A673 (cell line): ENCODE results near the gene CDH1. TPM values are rescaled to one million over a fixed set of nuclear protein-coding genes. Genes with fewer than 3 reads are reported as not detected.

Experiments
- BruUV-seq: library from RNA; stranded (reverse); fragments of 400-500 nt; replicated peaks from 2 replicates; lab custom pipeline; 2021; lab: Mats Ljungman, UMichigan
- CTCF ChIA-PET: fragments of 300-600 bp; sonication (Branson Sonifier 250); formaldehyde crosslinking; loops from one replicate; lab custom pipeline; 2022; ENCODE audit warnings: antibody characterized with exemption; lab: Charles Lee
- POLR2A ChIA-PET: fragments of 300-600 bp; sonication (Branson Sonifier 250); formaldehyde crosslinking; loops from one replicate; lab custom pipeline; 2022; ENCODE audit warnings: antibody characterized with exemption; ENCODE audit not compliant: low non-redundant PET; lab: Charles Lee
- DNase-seq: peaks from one replicate; pipeline ENCODE4 v3.0.0-alpha.2; 2015; ENCODE audit warnings: low spot score
- H3K27ac ChIP-seq: fragments of 200-600 bp; sonication (generic); 2 replicates; pipeline ENCODE4 v1.5.1; 2016; ENCODE audit warnings: mixed run types, low read depth, mild to moderate bottlenecking, mixed read lengths, antibody characterized with exemption, low read length; ENCODE audit not compliant: poor library complexity, severe bottlenecking
- H3K27me3 ChIP-seq: fragments of 200-600 bp; sonication (generic); replicated peaks from 2 replicates; pipeline ENCODE4 v1.6.1; 2017; ENCODE audit warnings: mixed run types, low read depth, mild to moderate bottlenecking, mixed read lengths, antibody characterized with exemption, low read length; ENCODE audit not compliant: insufficient read depth, poor library complexity
- H3K36me3 ChIP-seq: fragments of 200-600 bp; sonication (generic); 2 replicates; pipeline ENCODE4 v1.6.1; 2016; ENCODE audit warnings: mixed run types, mild to moderate bottlenecking, mixed read lengths, antibody characterized with exemption, low read length; ENCODE audit not compliant: insufficient read depth, poor library complexity, severe bottlenecking
- H3K4me1 ChIP-seq: fragments of 200-600 bp; sonication (generic); 2 replicates; pipeline ENCODE4 v1.6.1; 2017; ENCODE audit warnings: mixed run types, mild to moderate bottlenecking, mixed read lengths, antibody characterized with exemption, low read length; ENCODE audit not compliant: insufficient read depth, poor library complexity, severe bottlenecking
- H3K4me3 ChIP-seq: fragments of 200-600 bp; sonication (generic); 2 replicates; pipeline ENCODE4 v1.5.1; 2016; ENCODE audit warnings: low read depth, mixed run types, mild to moderate bottlenecking, mixed read lengths, low read length; ENCODE audit not compliant: poor library complexity, severe bottlenecking
- H3K9me3 ChIP-seq: fragments of 200-600 bp; sonication (generic); 2 replicates; pipeline ENCODE4 v1.6.1; 2016; ENCODE audit warnings: mixed run types, low read depth, mild to moderate bottlenecking, mixed read lengths, antibody characterized with exemption, low read length; ENCODE audit not compliant: poor library complexity, severe bottlenecking
- CTCF ChIP-seq: fragments of 300-800, 200-600 bp; sonication (generic); conservative IDR thresholded peaks from 2 replicates; pipeline ENCODE4 v1.5.1; 2017; ENCODE audit warnings: low read depth, mild to moderate bottlenecking, antibody characterized with exemption, low read length, moderate library complexity, mixed read lengths
- EZH2 ChIP-seq: fragments of 200-600 bp; sonication (generic); IDR thresholded peaks from 2 replicates; pipeline ENCODE4 v1.6.1; 2017; ENCODE audit warnings: borderline replicate concordance, low read depth, mild to moderate bottlenecking, mixed read lengths, antibody characterized with exemption, low read length; ENCODE audit not compliant: poor library complexity, severe bottlenecking
- intact Hi-C: fragments of 100-400 bp; cut with micrococcal nuclease; formaldehyde crosslinking; loops from one replicate; pipeline ENCODE4 v1.10.0; 2022; ENCODE audit not compliant: unreplicated experiment
- total RNA-seq: library from RNA; stranded (reverse); gene quantifications from 2 replicates; pipeline ENCODE4 v1.2.3, GENCODE V29; 2021

Gene CDH1
- total RNA-seq, 1 experiment from 2014 or later: 0.06 TPM

GRCh38 chr16:68859828-68860227 is 122.7 kb downstream of the CDH1 start:
- Histone ChIP-seq H3K27me3 (no peaks in the 10 kb centered on the region), H3K4me3 (no peak overlapping the region), H3K9me3 (no peaks in the 10 kb centered on the region), H3K36me3 (no peaks in the 10 kb centered on the region), H3K4me1 (no peaks in the 10 kb centered on the region), H3K27ac (no peak overlapping the region)
- POLR2A ChIA-PET: no interaction called here
- no peak for TF ChIP-seq CTCF
- DNase-seq: no peak
- CTCF ChIA-PET: no interaction called here
- intact Hi-C loops: no loop called here
- BruUV-seq: no TSS peak

- no peaks in the 10 kb centered on the region for H3K27me3 ChIP-seq
- no peak for DNase-seq
- H3K9me3 ChIP-seq: no peaks in the 10 kb centered on the region
- ChIA-PET POLR2A (no interaction called here), CTCF (no interaction called here)
- TF ChIP-seq EZH2 (no peak), CTCF (no peak)
- BruUV-seq: no TSS peak
- no peaks in the 10 kb centered on the region for H3K36me3 ChIP-seq
- H3K27ac ChIP-seq: no peak overlapping the region
- H3K4me1 ChIP-seq: no peaks in the 10 kb centered on the region
- no peak overlapping the region for H3K4me3 ChIP-seq
- intact Hi-C loops: no loop called here
Observed at GRCh38 chr16:68860978-68861892, 124.1 kb downstream of the CDH1 start.

- H3K36me3 ChIP-seq: no peaks in the 10 kb centered on the region
- no peak overlapping the region for H3K4me3 ChIP-seq
- no peak overlapping the region for H3K27ac ChIP-seq
- TF ChIP-seq EZH2: no peak
- TF ChIP-seq CTCF: no peak
- H3K27me3 ChIP-seq: no peaks in the 10 kb centered on the region
- POLR2A ChIA-PET: no interaction called here
- no peaks in the 10 kb centered on the region for H3K4me1 ChIP-seq
- CTCF ChIA-PET: interaction anchor here (0.6 kb wide), 1 partner anchor 205 kb away, joined by 9 read pairs; no protein-coding TSS in a partner anchor
- no TSS peak for BruUV-seq
- intact Hi-C loops: no loop called here
- DNase-seq: no peak
- H3K9me3 ChIP-seq: no peaks in the 10 kb centered on the region
Observed at GRCh38 chr16:68866933-68867332, 129.8 kb downstream of the CDH1 start.
